Umbilical cord (tissue), 2 donors: ENCODE results near the gene ZBTB38. TPM values are rescaled to one million over a fixed set of nuclear protein-coding genes. Genes with fewer than 3 reads are reported as not detected.

Experiments used
- DNase-seq: peaks from one replicate; pipeline ENCODE4 v3.0.0-alpha.2; 2015; ENCODE audit warnings: low spot score
- total RNA-seq: library from RNA; depleted of rRNA; stranded (reverse); fragments of >200 nt; gene quantifications from one replicate; pipeline ENCODE4 v1.2.3, GENCODE V29; 2014; ENCODE audit warnings: low replicate concordance; ENCODE audit not compliant: insufficient read depth

ZBTB38 gene
- total RNA-seq, 1 donor from 2014 or later: 129 TPM

GRCh38 chr3:141336672-141337522 lies 31.4 kb upstream of the ZBTB38 start:
- DNase-seq: no peak

- DNase-seq: no peak
Measured at GRCh38 chr3:141337523-141337854, 30.8 kb upstream of the ZBTB38 start.

GRCh38 chr3:141337991-141338390 lies 30.3 kb upstream of the ZBTB38 start:
- no peak for DNase-seq

GRCh38 chr3:141338881-141339280 lies 29.4 kb upstream of the ZBTB38 start:
- DNase-seq: no peak

GRCh38 chr3:141341536-141341935 lies 26.8 kb upstream of the ZBTB38 start:
- no peak for DNase-seq

GRCh38 chr3:141342386-141342785 lies 25.9 kb upstream of the ZBTB38 start:
- no peak for DNase-seq

GRCh38 chr3:141343077-141343476 lies 25.2 kb upstream of the ZBTB38 start:
- no peak for DNase-seq

- no peak for DNase-seq
Measured at GRCh38 chr3:141343865-141344271, 24.4 kb upstream of the ZBTB38 start.

GRCh38 chr3:141345528-141345927 lies 22.8 kb upstream of the ZBTB38 start:
- no peak for DNase-seq

- DNase-seq: no peak
Measured at GRCh38 chr3:141346007-141346406, 22.3 kb upstream of the ZBTB38 start.

- no peak for DNase-seq
Measured at GRCh38 chr3:141346418-141346817, 21.9 kb upstream of the ZBTB38 start.

- DNase-seq: no peak
Measured at GRCh38 chr3:141346839-141347238, 21.5 kb upstream of the ZBTB38 start.

GRCh38 chr3:141348837-141349236 lies 19.5 kb upstream of the ZBTB38 start:
- no peak for DNase-seq

GRCh38 chr3:141349711-141350110 lies 18.6 kb upstream of the ZBTB38 start:
- no peak for DNase-seq

GRCh38 chr3:141350666-141351065 lies 17.6 kb upstream of the ZBTB38 start:
- DNase-seq: no peak

- no peak for DNase-seq
Measured at GRCh38 chr3:141352262-141352984, 15.9 kb upstream of the ZBTB38 start.

- DNase-seq: no peak
Measured at GRCh38 chr3:141353652-141354495, 14.4 kb upstream of the ZBTB38 start.

GRCh38 chr3:141354517-141354916 lies 13.8 kb upstream of the ZBTB38 start:
- DNase-seq: no peak

GRCh38 chr3:141355242-141355641 lies 13.1 kb upstream of the ZBTB38 start:
- no peak for DNase-seq

- DNase-seq: no peak
Measured at GRCh38 chr3:141356046-141356445, 12.3 kb upstream of the ZBTB38 start.

GRCh38 chr3:141360888-141361598 lies 7.3 kb upstream of the ZBTB38 start:
- DNase-seq: peak; percentile 90

GRCh38 chr3:141362736-141363135 lies 5.6 kb upstream of the ZBTB38 start:
- DNase-seq: no peak
